MG63 (cell line): ENCODE data around the gene RIF1. TPM values are rescaled to one million over a fixed set of nuclear protein-coding genes. Genes with fewer than 3 reads are reported as not detected.

Experiments used
- DNase-seq: peaks from one replicate; pipeline ENCODE4 v3.0.0-alpha.2; 2020
- H3K27me3 ChIP-seq: fragments of 250-450 bp; sonication (Bioruptor Pico); 2 replicates; pipeline ENCODE4 v1.5.1; 2020; ENCODE audit warnings: mild to moderate bottlenecking, moderate library complexity
- H3K36me3 ChIP-seq: fragments of 250-450 bp; sonication (Bioruptor Pico); 2 replicates; pipeline ENCODE4 v1.5.1; 2020; ENCODE audit warnings: mild to moderate bottlenecking, moderate library complexity
- H3K4me3 ChIP-seq: fragments of 250-450 bp; sonication (Bioruptor Pico); 2 replicates; pipeline ENCODE4 v1.5.1; 2020; ENCODE audit warnings: mild to moderate bottlenecking, moderate library complexity
- H3K9me3 ChIP-seq: fragments of 250-450 bp; sonication (Bioruptor Pico); 2 replicates; pipeline ENCODE4 v1.5.1; 2020; ENCODE audit warnings: mild to moderate bottlenecking, moderate library complexity
- total RNA-seq: library from RNA; depleted of rRNA; stranded (reverse); fragments of >200 nt; shearing (Covaris generic); gene quantifications from 2 replicates; pipeline ENCODE4 v1.2.3, GENCODE V29; 2014; ENCODE audit warnings: low replicate concordance

The RIF1 gene
- total RNA-seq, 1 experiment from 2014 or later, result 25.4 TPM

DNA sequence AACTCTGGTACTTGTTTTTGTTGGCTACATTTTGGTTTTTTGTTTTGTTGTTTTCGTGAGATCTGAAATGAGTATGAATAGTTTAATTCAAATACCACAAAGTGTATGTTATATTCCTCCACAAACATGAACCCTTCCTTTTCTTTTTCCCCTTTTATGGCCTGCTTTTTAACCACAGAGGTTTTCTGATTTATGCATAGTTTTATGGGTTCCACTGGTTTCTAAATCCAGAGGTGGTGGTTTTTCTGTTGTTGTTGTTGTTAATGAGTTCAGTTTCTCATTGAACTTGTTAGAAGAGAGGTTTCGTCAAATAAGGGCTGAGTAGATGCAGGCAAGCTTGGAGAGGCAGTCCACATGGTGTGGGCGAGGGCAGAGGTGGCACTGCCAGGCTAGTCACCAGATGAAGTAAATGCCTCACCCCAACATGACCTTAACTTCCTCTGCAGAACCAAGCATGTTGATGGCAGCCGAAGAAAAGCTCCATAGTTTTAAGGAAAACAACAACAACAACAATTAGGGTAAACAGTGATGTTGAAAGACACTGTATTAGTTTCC is 72.5 kb downstream of the RIF1 start:
- H3K9me3 ChIP-seq, result no peaks in the 10 kb centered on the region
- H3K27me3 ChIP-seq, result no peaks in the 10 kb centered on the region
- DNase-seq, result no peak
- H3K36me3 ChIP-seq, result peaks cover 61% of the 10 kb centered on the region
- no peak overlapping the region for H3K4me3 ChIP-seq

DNA sequence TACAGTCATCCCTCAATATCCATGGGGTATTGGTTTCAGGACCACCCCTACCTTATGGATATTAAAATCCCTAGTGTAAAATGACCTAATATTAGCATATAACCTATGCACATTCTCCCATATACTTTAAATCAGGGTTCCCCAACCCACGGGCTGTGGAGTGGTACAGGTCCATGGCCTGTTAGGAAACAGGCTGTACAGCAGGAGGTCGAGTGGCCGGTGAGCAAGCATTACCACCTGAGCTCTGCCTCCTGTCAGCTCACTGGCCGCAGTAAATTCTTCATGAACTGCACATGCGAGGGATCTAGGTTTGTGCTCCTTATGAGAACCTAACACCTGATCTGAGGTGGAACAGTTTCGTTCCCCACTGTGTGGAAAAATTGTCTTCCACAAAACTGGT is 73.8 kb downstream of the RIF1 start:
- H3K36me3 ChIP-seq, result peaks cover 55% of the 10 kb centered on the region
- H3K4me3 ChIP-seq, result no peak overlapping the region
- no peak for DNase-seq
- no peaks in the 10 kb centered on the region for H3K9me3 ChIP-seq
- no peaks in the 10 kb centered on the region for H3K27me3 ChIP-seq

DNA sequence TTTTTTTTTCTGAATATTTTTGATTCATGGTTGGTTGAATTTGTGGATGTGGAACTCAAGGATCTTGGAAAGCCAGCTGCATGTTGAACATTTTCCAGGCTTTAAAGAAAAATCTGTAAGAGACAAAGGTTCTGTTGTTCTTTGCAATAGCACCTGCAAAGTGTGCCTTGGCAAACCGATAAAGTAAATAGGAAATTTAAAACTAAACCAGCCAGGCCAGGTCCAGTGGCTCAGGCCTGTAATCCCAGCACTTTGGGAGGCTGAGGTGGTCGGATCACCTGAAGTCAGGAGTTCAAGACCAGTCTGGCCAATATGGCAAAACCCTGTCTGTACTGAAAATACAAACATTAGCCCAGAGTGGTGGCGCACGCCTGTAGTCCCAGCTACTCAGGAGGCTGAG is 74.4 kb downstream of the RIF1 start:
- H3K27me3 ChIP-seq, result no peaks in the 10 kb centered on the region
- H3K36me3 ChIP-seq, result peaks cover 50% of the 10 kb centered on the region
- H3K9me3 ChIP-seq, result no peaks in the 10 kb centered on the region
- DNase-seq, result no peak
- H3K4me3 ChIP-seq, result no peak overlapping the region

DNA sequence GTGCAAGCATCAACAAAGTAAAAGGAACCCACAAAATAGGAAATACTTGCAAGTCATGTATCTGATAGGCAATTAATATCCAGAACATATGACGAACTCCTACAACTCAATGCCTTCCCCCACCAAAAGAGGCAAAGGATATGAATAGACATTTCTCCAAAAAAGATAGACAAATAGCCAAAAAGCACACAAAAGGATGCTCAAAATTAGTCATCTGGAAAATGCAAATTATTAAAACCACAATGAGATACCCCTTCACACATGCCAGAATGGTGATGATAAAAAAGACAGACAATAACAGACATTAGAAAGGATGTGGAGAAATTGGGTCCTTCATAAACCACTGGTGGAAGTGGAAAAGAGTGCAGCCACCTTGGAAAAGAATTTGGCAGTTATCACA is 76.4 kb downstream of the RIF1 start:
- H3K4me3 ChIP-seq, result no peak overlapping the region
- no peak for DNase-seq
- H3K36me3 ChIP-seq, result peaks cover 36% of the 10 kb centered on the region
- no peaks in the 10 kb centered on the region for H3K9me3 ChIP-seq
- no peaks in the 10 kb centered on the region for H3K27me3 ChIP-seq

DNA sequence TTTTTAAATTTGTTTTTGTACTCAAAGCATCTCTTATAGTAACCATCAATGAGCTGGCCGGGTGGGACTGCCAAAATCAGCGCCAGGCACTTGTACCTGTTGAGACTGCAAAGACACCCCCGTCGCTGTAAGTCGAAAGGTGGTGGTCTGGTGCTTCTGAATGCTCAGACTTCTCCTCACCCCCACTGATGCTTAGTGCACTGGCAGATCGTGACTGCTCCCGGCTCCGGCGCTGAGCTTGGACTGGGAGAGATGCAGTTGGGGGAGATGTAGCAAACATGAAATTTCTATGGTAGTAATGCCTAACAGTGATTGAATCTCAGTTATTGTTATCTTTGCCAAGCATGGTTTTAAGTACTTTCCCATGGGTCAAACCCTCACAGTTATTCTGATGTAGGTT is 80.6 kb downstream of the RIF1 start:
- no peaks in the 10 kb centered on the region for H3K27me3 ChIP-seq
- no peaks in the 10 kb centered on the region for H3K9me3 ChIP-seq
- H3K36me3 ChIP-seq, result peaks cover 10% of the 10 kb centered on the region
- no peak overlapping the region for H3K4me3 ChIP-seq
- no peak for DNase-seq

DNA sequence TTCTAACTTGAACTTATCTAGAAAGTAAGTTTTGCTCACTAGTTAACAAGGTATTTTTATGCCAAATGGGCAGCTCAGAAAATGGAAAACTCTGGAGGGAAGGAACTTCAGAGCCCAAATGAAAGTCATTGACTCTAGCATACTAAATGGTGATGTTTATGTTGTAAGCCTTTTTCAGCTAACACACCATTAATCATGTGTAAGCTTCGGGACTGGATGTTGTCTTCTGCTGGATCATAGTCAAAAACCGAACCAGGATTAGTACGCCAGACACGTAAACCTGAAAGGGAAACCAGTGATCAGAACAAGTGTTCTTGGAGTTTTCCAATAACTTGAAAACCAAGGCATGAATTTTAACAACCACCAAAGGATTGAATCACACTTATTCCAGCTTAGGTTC is 81.8 kb downstream of the RIF1 start:
- H3K9me3 ChIP-seq, result no peaks in the 10 kb centered on the region
- DNase-seq, result no peak
- H3K36me3 ChIP-seq, result 0 out of 2 replicates have a peak, but pooled peaks cover 3% of the 10 kb centered on the region
- no peaks in the 10 kb centered on the region for H3K27me3 ChIP-seq
- no peak overlapping the region for H3K4me3 ChIP-seq

DNA sequence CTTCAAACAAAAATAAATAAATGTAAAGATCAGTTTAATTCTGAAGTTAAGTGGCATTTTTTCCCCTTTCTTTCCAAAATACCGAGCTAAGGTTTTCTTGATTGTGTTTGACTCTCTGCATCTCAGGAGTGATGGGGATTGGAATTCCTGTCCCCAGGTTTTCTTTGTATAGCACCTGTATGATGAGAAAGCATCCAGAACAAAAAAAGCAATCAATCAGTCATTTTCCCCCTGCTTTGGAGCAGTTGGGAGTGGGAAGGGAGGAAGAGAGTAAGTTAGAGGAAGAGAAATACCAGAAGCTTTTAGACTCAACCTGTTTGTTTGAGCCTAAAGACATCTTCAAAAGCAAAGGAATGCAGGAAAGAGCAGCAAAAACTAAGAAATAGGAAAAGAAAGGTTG is 88.5 kb downstream of the RIF1 start:
- H3K4me3 ChIP-seq, result no peak overlapping the region
- 0 out of 2 replicates have a peak, but pooled peaks cover 3% of the 10 kb centered on the region for H3K36me3 ChIP-seq
- DNase-seq, result no peak
- no peaks in the 10 kb centered on the region for H3K27me3 ChIP-seq
- H3K9me3 ChIP-seq, result no peaks in the 10 kb centered on the region

DNA sequence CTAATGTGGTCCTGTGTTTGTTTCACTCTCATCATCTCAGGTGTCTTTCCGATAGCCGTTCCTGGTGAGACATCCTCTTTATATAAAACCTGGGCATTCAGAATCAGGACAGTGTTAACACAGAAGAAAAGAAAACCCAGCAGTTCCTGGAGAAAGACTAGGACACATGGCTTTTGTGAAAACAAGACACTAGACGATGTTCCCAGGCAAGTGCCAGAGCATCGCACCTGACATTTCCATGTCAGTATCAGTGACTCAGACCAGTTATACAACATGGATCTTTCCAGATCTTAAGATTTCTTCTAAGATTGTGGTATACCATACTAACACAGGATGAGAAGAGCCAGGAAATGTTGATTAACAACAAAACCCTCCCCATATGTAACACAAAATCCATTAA is 96.5 kb downstream of the RIF1 start:
- no peaks in the 10 kb centered on the region for H3K36me3 ChIP-seq
- no peaks in the 10 kb centered on the region for H3K27me3 ChIP-seq
- H3K9me3 ChIP-seq, result no peaks in the 10 kb centered on the region
- no peak overlapping the region for H3K4me3 ChIP-seq
- DNase-seq, result no peak

- Histone ChIP-seq H3K4me3 (no peak overlapping the region), H3K36me3 (no peaks in the 10 kb centered on the region)
Measured at GRCh38 chr2:151508519-151508918, 98.8 kb downstream of the RIF1 start.

DNA sequence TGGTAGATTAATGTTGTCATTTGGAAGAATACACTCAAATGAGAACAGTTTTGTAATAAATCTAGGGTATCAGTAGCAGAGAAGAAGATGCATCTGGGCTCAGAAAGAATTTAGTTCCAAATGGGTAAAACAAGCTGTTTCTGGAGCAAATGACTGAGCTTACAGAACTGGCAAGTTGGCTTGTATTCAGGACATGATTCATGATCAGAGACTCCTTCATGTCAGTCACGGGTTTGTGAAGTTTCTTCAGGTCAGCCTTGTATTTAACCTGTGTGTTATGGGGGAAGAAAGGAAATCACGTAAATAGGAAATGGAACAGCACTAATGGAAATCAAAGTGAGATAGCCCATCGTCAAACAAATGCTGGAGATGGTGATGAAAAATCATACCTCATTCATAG is 109.1 kb downstream of the RIF1 start:
- Histone ChIP-seq H3K4me3 (no peak overlapping the region), H3K9me3 (no peaks in the 10 kb centered on the region), H3K27me3 (no peaks in the 10 kb centered on the region), H3K36me3 (no peaks in the 10 kb centered on the region)
- DNase-seq, result no peak

More at GRCh38 chr2:151508519-151508918, 98.8 kb downstream of the RIF1 start:
- Histone ChIP-seq H3K27me3 (no peaks in the 10 kb centered on the region), H3K9me3 (no peaks in the 10 kb centered on the region)
- DNase-seq, result no peak

DNA sequence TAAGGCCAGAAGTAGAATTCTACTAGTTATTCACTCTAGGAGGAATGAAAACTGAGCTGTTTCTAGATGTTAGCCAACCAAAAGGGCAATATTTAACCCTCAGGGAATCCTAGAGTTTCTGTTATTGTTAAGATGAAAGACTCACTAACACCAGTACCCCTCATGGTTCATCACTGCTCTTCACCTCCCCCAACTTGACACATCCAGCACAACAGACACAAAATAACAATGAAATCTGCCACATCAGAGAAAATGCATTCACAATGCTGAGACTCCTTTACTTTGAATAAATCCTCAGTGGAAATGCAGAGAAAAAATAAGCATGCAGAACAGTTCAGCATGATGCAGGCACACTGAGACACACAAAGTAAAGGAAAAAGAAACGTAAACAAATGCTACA is 111.3 kb downstream of the RIF1 start:
- H3K36me3 ChIP-seq, result no peaks in the 10 kb centered on the region
- H3K9me3 ChIP-seq, result no peaks in the 10 kb centered on the region
- H3K4me3 ChIP-seq, result no peak overlapping the region
- H3K27me3 ChIP-seq, result no peaks in the 10 kb centered on the region
- DNase-seq, result no peak

DNA sequence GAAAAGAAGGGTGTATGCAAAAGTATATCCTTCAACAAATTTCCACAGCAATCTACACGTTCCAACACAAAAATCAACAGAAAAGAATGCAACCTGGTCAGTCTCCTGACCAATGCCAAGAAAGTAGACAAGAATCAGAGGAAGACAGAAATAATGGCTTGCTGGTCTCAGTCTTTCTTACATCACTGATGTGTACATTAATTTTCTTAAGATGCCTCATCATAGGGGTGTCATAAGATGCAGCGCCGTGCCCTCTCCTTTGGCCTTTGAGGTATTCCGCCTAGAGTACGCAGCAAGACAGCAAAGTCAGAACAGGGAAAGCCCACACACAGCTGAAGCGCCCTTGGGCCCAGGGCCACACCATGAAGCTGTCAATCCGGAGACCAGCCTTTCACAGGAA is 112.9 kb downstream of the RIF1 start:
- DNase-seq, result no peak
- H3K9me3 ChIP-seq, result no peaks in the 10 kb centered on the region
- H3K4me3 ChIP-seq, result no peak overlapping the region
- no peaks in the 10 kb centered on the region for H3K27me3 ChIP-seq
- H3K36me3 ChIP-seq, result no peaks in the 10 kb centered on the region

DNA sequence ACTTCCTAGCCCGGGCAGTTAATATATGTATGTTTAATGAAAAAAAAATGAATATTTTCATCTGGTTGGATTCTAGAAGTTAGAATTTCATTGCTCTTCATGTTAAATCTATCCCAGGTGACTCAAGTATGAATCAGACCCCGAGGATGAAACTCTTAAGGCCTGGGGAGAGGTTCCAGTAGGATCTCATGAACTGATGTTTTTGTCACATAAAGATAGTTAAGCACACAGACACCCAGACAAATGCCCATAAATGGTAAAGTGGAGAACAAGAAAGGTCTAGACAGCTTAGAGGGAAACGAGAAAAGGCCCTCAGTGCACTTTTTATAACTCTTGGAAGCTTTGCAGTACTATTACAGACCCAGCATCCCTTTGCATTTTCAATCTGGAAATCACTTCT is 114.1 kb downstream of the RIF1 start:
- no peaks in the 10 kb centered on the region for H3K36me3 ChIP-seq
- DNase-seq, result no peak
- H3K27me3 ChIP-seq, result no peaks in the 10 kb centered on the region
- H3K9me3 ChIP-seq, result no peaks in the 10 kb centered on the region
- no peak overlapping the region for H3K4me3 ChIP-seq

DNA sequence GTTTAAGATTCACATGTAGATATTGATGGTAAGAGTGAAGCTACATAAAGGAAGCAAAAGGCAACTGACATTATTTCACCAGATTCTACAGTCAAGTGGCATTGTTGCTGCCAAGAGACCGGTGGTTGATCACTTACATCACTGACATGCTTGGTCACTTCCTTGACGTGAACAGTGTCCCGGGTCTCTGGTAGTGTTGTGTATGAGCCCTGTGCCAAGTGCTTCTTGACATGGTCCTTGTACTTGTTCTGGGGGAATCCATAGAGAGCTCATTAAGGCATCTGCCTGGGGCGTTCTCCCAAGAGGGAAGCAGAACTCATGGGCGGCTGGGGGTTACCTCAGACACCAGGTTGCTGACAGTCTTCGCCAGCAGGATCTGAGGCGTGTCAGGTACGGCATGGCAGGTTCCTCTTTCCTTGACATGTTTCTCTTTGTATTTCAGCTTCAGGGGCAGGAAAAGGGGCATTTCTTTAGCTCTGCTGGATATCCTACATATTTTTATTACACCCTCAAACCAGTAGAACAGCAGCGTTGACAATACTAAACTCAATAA is 116.2 kb downstream of the RIF1 start:
- Histone ChIP-seq H3K9me3 (no peaks in the 10 kb centered on the region), H3K36me3 (no peaks in the 10 kb centered on the region), H3K27me3 (no peaks in the 10 kb centered on the region), H3K4me3 (no peak overlapping the region)
- DNase-seq, result no peak

- no peak for DNase-seq
- Histone ChIP-seq H3K27me3 (no peaks in the 10 kb centered on the region), H3K4me3 (no peak overlapping the region), H3K36me3 (no peaks in the 10 kb centered on the region), H3K9me3 (no peaks in the 10 kb centered on the region)
Measured at GRCh38 chr2:151526572-151527090, 116.9 kb downstream of the RIF1 start.
